Activated CD8-positive, alpha-beta memory T cell treated with anti-CD3 and anti-CD28 coated beads for 36 hours (primary cell): ENCODE results near the gene EEF2KMT. TPM values are rescaled to one million over a fixed set of nuclear protein-coding genes. Genes with fewer than 3 reads are reported as not detected.
"Not testable (repeated sequence)": the region's sequence is repeated elsewhere in the genome, so short reads cannot be mapped to it uniquely, and the experiment has no call there.

Source experiments
- CTCF ChIA-PET: fragments of 350-600 bp; sonication (Branson Sonifier 250); formaldehyde crosslinking; loops from one replicate; lab custom pipeline; 2021; ENCODE audit warnings: antibody characterized with exemption; lab: Charles Lee
- POLR2A ChIA-PET: fragments of 350-600 bp; sonication (Branson Sonifier 250); formaldehyde crosslinking; loops from one replicate; lab custom pipeline; 2021; ENCODE audit warnings: antibody characterized with exemption; lab: Charles Lee
- total RNA-seq, 2 experiments: library from RNA; stranded (reverse); gene quantifications; one replicate each; pipeline ENCODE4 v1.2.3, GENCODE V29; 2021

Gene EEF2KMT
- total RNA-seq, 2 experiments from 2014 or later, result 35.6 to 36.6 TPM

- CTCF ChIA-PET, result interaction anchor here (1.0 kb wide), 1 partner anchor 71 kb away, joined by 3 read pairs; no protein-coding TSS in a partner anchor
- POLR2A ChIA-PET, result not testable (repeated sequence)
Measured at GRCh38 chr16:5097061-5097469, 530 bp downstream of the EEF2KMT start.

- CTCF ChIA-PET, result interaction anchor here (1.0 kb wide), 1 partner anchor 70 kb away, joined by 3 read pairs; no protein-coding TSS in a partner anchor
- POLR2A ChIA-PET, result not testable (repeated sequence)
Measured at GRCh38 chr16:5096437-5097060, 1.0 kb downstream of the EEF2KMT start.

GRCh38 chr16:5095145-5095830 is 2.3 kb downstream of the EEF2KMT start:
- POLR2A ChIA-PET, CTCF ChIA-PET: not testable (repeated sequence)

GRCh38 chr16:5093746-5094145 is 3.8 kb downstream of the EEF2KMT start:
- CTCF ChIA-PET, POLR2A ChIA-PET: not testable (repeated sequence)

- POLR2A ChIA-PET, result not testable (repeated sequence)
- CTCF ChIA-PET, result interaction anchor here (1.2 kb wide), 1 partner anchor 36 kb away, joined by 8 read pairs; no protein-coding TSS in a partner anchor
Measured at GRCh38 chr16:5093081-5093480, 4.5 kb downstream of the EEF2KMT start.

GRCh38 chr16:5090592-5090991 is 7.0 kb downstream of the EEF2KMT start:
- CTCF ChIA-PET, POLR2A ChIA-PET: not testable (repeated sequence)

- POLR2A ChIA-PET, CTCF ChIA-PET: not testable (repeated sequence)
Measured at GRCh38 chr16:5089911-5090555, 7.6 kb downstream of the EEF2KMT start.

- POLR2A ChIA-PET, CTCF ChIA-PET: not testable (repeated sequence)
Measured at GRCh38 chr16:5088936-5089335, 8.7 kb downstream of the EEF2KMT start.

- CTCF ChIA-PET, POLR2A ChIA-PET: not testable (repeated sequence)
Measured at GRCh38 chr16:5088086-5088790, 9.4 kb downstream of the EEF2KMT start.

- CTCF ChIA-PET, result interaction anchor here (1.2 kb wide), 1 partner anchor 14 kb away, joined by 3 read pairs; no protein-coding TSS in a partner anchor
- POLR2A ChIA-PET, result not testable (repeated sequence)
Measured at GRCh38 chr16:5085716-5086115, 11.9 kb downstream of the EEF2KMT start.

GRCh38 chr16:5084802-5085201 is 12.8 kb downstream of the EEF2KMT start:
- POLR2A ChIA-PET, result not testable (repeated sequence)
- CTCF ChIA-PET, result interaction anchor here (1.1 to 1.5 kb wide), 3 partner anchors 9 to 51 kb away, joined by 3 to 5 read pairs (median 3); partner anchors contain the start of gene NAGPA

GRCh38 chr16:5084099-5084731 is 13.4 kb downstream of the EEF2KMT start:
- CTCF ChIA-PET, result interaction anchor here (1.1 to 1.5 kb wide), 2 partner anchors 9 to 50 kb away, joined by 3 to 5 read pairs; partner anchors contain the start of gene NAGPA
- POLR2A ChIA-PET, result not testable (repeated sequence)

GRCh38 chr16:5083646-5084045 is 13.9 kb downstream of the EEF2KMT start:
- CTCF ChIA-PET, result interaction anchor here (1.5 kb wide), 1 partner anchor 8 kb away, joined by 5 read pairs; no protein-coding TSS in a partner anchor
- POLR2A ChIA-PET, result not testable (repeated sequence)

GRCh38 chr16:5080996-5081395 is 16.6 kb downstream of the EEF2KMT start:
- POLR2A ChIA-PET, result not testable (repeated sequence)
- CTCF ChIA-PET, result interaction anchor here (0.6 kb wide), 1 partner anchor 116 kb away, joined by 3 read pairs; no protein-coding TSS in a partner anchor

GRCh38 chr16:5080461-5080860 is 17.1 kb downstream of the EEF2KMT start:
- CTCF ChIA-PET, result interaction anchor here (0.6 kb wide), 1 partner anchor 115 kb away, joined by 3 read pairs; no protein-coding TSS in a partner anchor
- POLR2A ChIA-PET, result not testable (repeated sequence)

- CTCF ChIA-PET, result no interaction called here
Measured at GRCh38 chr16:5078626-5079025, 19.0 kb downstream of the EEF2KMT start.

GRCh38 chr16:5077304-5077703 is 20.3 kb downstream of the EEF2KMT start:
- ChIA-PET CTCF (no interaction called here), POLR2A (no interaction called here)

More at GRCh38 chr16:5078626-5079025, 19.0 kb downstream of the EEF2KMT start:
- POLR2A ChIA-PET, result no interaction called here

- POLR2A ChIA-PET, result no interaction called here
- CTCF ChIA-PET, result interaction anchor here (1.5 kb wide), 1 partner anchor 9 kb away, joined by 5 read pairs; no protein-coding TSS in a partner anchor
Measured at GRCh38 chr16:5075637-5076036, 22.0 kb downstream of the EEF2KMT start.
